Measurements from ENCODE around the gene RPL10A.

DNA sequence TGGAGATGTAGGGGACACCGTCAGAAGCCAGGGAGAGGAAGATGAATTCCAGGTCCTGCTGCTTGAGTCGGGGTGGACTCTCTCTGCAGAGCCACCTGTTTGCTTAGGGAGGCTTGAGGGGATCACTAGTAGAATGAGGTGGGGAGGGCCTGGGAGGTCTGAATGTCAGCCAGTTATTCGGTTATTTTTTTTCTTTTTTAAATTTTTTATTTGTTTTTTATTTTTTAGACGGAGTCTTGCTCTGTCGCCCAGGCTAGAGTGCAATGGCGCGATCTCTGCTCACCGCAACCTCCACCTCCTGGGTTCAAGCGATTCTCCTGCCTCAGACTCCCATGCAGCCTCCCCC lies 20.3 kb downstream of the RPL10A start:
- TF ChIP-seq SIN3A (conservative IDR thresholded peaks at IDR 0.05 in 1 of 2, IDR thresholded peaks at IDR 0.05 in 1 of 2; ENCODE audit: low read depth in 1 of 2, low read length in 2 of 2) (no peak), EZH2 (IDR thresholded peaks at IDR 0.05; ENCODE audit: low read depth, low read length, severe bottlenecking) (no peak)

Measured in H1 (cell line).